GM12878 (cell line): ENCODE measurements around the gene HSPA4. TPM values are rescaled to one million over a fixed set of nuclear protein-coding genes. Genes with fewer than 3 reads are reported as not detected.

Source experiments
- BHLHE40 ChIP-seq, 2 experiments: fragments of 450-650 bp in 1 of 2; IDR thresholded peaks; 2 replicates each; pipeline ENCODE4 v1.6.1; 2011 to 2017; ENCODE audit warnings: low read depth in 2 of 2, borderline replicate concordance in 1 of 2, improper control_type of control experiment in 1 of 2, low read length in 1 of 2, mild to moderate bottlenecking in 1 of 2
- CBFB ChIP-seq: IDR thresholded peaks from 2 replicates; pipeline ENCODE4 v1.6.1; 2016; ENCODE audit warnings: antibody characterized with exemption, low read depth
- DPF2 ChIP-seq: fragments of 450-650 bp; IDR thresholded peaks from 2 replicates; pipeline ENCODE4 v1.6.1; 2017; ENCODE audit warnings: mild to moderate bottlenecking
- HDAC6 ChIP-seq: fragments of 200-600 bp; sonication (generic); IDR thresholded peaks from one replicate; pipeline ENCODE4 v1.8.0; 2017; ENCODE audit warnings: antibody characterized with exemption; ENCODE audit not compliant: unreplicated experiment
- MLLT1 ChIP-seq: fragments of 450-650 bp; IDR thresholded peaks from 2 replicates; pipeline ENCODE4 v1.6.1; 2016; ENCODE audit warnings: mild to moderate bottlenecking
- MXI1 ChIP-seq: fragments of 150-350 bp; IDR thresholded peaks from 2 replicates; pipeline ENCODE4 v1.6.1; 2011; ENCODE audit warnings: low read depth, mild to moderate bottlenecking, inconsistent platforms, low read length, improper control_type of control experiment
- NKRF ChIP-seq: fragments of 450-650 bp; conservative IDR thresholded peaks from 2 replicates; pipeline ENCODE4 v1.6.1; 2017; ENCODE audit warnings: mild to moderate bottlenecking, moderate library complexity
- PML ChIP-seq: IDR thresholded peaks from 2 replicates; pipeline ENCODE4 v1.6.1; 2012; ENCODE audit warnings: low read length, inconsistent platforms
- POU2F2 ChIP-seq: IDR thresholded peaks from 3 replicates; pipeline ENCODE4 v1.6.1; 2011; ENCODE audit warnings: low read depth, mild to moderate bottlenecking, low read length, borderline replicate concordance
- RBBP5 ChIP-seq: fragments of 200-600 bp; sonication (generic); conservative IDR thresholded peaks from 2 replicates; pipeline ENCODE4 v1.6.1; 2016
- RCOR1 ChIP-seq: conservative IDR thresholded peaks from 2 replicates; pipeline ENCODE4 v1.6.1; 2012; ENCODE audit warnings: low read depth, low read length, improper control_type of control experiment
- RELB ChIP-seq: fragments of 450-650 bp; IDR thresholded peaks from 2 replicates; pipeline ENCODE4 v1.6.1; 2017; ENCODE audit warnings: low read depth, mild to moderate bottlenecking, moderate library complexity
- REST ChIP-seq: IDR thresholded peaks from 2 replicates; pipeline ENCODE4 v1.6.1; 2012; ENCODE audit warnings: mild to moderate bottlenecking, low read depth, low read length
- YY1 ChIP-seq: IDR thresholded peaks from 2 replicates; pipeline ENCODE4 v1.6.1; 2011; ENCODE audit warnings: low read depth, mild to moderate bottlenecking, low read length
- polyA plus RNA-seq, 11 experiments: library from polyadenylated mRNA; depleted of rRNA in 4 of 11; unstranded in 6 of 11; stranded (reverse) in 5 of 11; fragments of >200 nt; fragmentation: Nextera tagmentation in 4 of 11; fragmentation: Illumina TruSeq in 1 of 11; extraction: Ambion mirVana in 4 of 11; extraction: Trizol in 1 of 11; gene quantifications; 1 replicate in 1 of 11; 2 replicates in 10 of 11; pipeline versions ENCODE4 v1.2.1 to v1.2.3, GENCODE V29; 2011 to 2016; ENCODE audit warnings: inconsistent platforms in 2 of 11, missing spikeins in 2 of 11, low read depth in 1 of 11
- total RNA-seq, 4 experiments: library from RNA; depleted of rRNA in 3 of 4; stranded (reverse); fragments of >200 nt in 3 of 4; fragmentation: Illumina TruSeq in 1 of 4; extraction: Trizol in 1 of 4; gene quantifications; 2 replicates each; pipeline versions ENCODE4 v1.2.1 to v1.2.3, GENCODE V29; 2013 to 2021
- TF ChIP-seq, protein P1 (sequence below): fragments of 450-650 bp; IDR thresholded peaks from 2 replicates; pipeline ENCODE4 v1.6.1; 2017; ENCODE audit warnings: mild to moderate bottlenecking, moderate library complexity

The HSPA4 gene
- total and polyA plus RNA-seq, 10 of the 15 experiments (the other 5 are each of a cell fraction or from before 2014, with no cell fraction given), result 61.6 to 234 (median 116) TPM

GRCh38 chr5:133025804-133026663, 25.8 kb upstream of the HSPA4 start, which contains the start of gene ZCCHC10 (continued):
- TF ChIP-seq RELB (peak; percentile 85), POU2F2 (peak; percentile 77; the same call in 2 of the 3 replicates), YY1 (peak; percentile 97), RBBP5 (peak; percentile 78; the same call in 1 of the 2 replicates), HDAC6 (peak; percentile 52), PML (peak; percentile 75; the same call in 1 of the 2 replicates), NKRF (peak; percentile 59), RCOR1 (0 out of 2 replicates have a peak, but pooled peaks have one; percentile 26), DPF2 (peak; percentile 21; the same call in 1 of the 2 replicates), REST (no peak), CBFB (peak; percentile 74; the same call in 1 of the 2 replicates), MLLT1 (peak; percentile 32; the same call in 1 of the 2 replicates), MXI1 (no peak; the same call in 1 of the 2 replicates), BHLHE40 (IDR thresholded peaks at IDR 0.05; ENCODE audit: borderline replicate concordance in 1 of 2, low read depth in 2 of 2, low read length in 1 of 2) (peak; percentile 81 to 92)
- TF ChIP-seq, protein P1, sequence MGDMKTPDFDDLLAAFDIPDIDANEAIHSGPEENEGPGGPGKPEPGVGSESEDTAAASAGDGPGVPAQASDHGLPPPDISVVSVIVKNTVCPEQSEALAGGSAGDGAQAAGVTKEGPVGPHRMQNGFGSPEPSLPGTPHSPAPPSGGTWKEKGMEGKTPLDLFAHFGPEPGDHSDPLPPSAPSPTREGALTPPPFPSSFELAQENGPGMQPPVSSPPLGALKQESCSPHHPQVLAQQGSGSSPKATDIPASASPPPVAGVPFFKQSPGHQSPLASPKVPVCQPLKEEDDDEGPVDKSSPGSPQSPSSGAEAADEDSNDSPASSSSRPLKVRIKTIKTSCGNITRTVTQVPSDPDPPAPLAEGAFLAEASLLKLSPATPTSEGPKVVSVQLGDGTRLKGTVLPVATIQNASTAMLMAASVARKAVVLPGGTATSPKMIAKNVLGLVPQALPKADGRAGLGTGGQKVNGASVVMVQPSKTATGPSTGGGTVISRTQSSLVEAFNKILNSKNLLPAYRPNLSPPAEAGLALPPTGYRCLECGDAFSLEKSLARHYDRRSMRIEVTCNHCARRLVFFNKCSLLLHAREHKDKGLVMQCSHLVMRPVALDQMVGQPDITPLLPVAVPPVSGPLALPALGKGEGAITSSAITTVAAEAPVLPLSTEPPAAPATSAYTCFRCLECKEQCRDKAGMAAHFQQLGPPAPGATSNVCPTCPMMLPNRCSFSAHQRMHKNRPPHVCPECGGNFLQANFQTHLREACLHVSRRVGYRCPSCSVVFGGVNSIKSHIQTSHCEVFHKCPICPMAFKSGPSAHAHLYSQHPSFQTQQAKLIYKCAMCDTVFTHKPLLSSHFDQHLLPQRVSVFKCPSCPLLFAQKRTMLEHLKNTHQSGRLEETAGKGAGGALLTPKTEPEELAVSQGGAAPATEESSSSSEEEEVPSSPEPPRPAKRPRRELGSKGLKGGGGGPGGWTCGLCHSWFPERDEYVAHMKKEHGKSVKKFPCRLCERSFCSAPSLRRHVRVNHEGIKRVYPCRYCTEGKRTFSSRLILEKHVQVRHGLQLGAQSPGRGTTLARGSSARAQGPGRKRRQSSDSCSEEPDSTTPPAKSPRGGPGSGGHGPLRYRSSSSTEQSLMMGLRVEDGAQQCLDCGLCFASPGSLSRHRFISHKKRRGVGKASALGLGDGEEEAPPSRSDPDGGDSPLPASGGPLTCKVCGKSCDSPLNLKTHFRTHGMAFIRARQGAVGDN, result peak; percentile 55; the same call in 1 of the 2 replicates
